ENCODE results near the gene C12orf43.
"Not testable (repeated sequence)": the region's sequence is repeated elsewhere in the genome, so short reads cannot be mapped to it uniquely, and the experiment has no call there.

The C12orf43 gene

GRCh38 chr12:121015825-121016766 is at the start of gene C12orf43:
TSS of gene C12orf43 (minus strand) at chr12:121016487. CDS start at chr12:121016474, 13 bp downstream.
- peak; percentile 89 for DNase-seq

- DNase-seq = no peak
Observed at GRCh38 chr12:121065345-121065744, 49.1 kb upstream of the C12orf43 start.

- not testable (repeated sequence) for DNase-seq
Observed at GRCh38 chr12:121064586-121064985, 48.3 kb upstream of the C12orf43 start.

GRCh38 chr12:121064116-121064515 is 47.8 kb upstream of the C12orf43 start:
- no peak for DNase-seq

- DNase-seq = no peak
Observed at GRCh38 chr12:121062391-121063045, 46.2 kb upstream of the C12orf43 start.

GRCh38 chr12:121061831-121062230 is 45.5 kb upstream of the C12orf43 start:
- peak; percentile 14 for DNase-seq

GRCh38 chr12:121060149-121061001 is 44.1 kb upstream of the C12orf43 start:
- peak; percentile 40 for DNase-seq

GRCh38 chr12:121059031-121059898 is 43.0 kb upstream of the C12orf43 start:
- no peak for DNase-seq

- DNase-seq = no peak
Observed at GRCh38 chr12:121057794-121058193, 41.5 kb upstream of the C12orf43 start.

GRCh38 chr12:121053706-121054105 is 37.4 kb upstream of the C12orf43 start:
- DNase-seq = no peak

GRCh38 chr12:121050725-121051124 is 34.4 kb upstream of the C12orf43 start:
- DNase-seq = no peak

- no peak for DNase-seq
Observed at GRCh38 chr12:121048442-121048841, 32.2 kb upstream of the C12orf43 start.

GRCh38 chr12:121047400-121047799 is 31.1 kb upstream of the C12orf43 start:
- DNase-seq = not testable (repeated sequence)

GRCh38 chr12:121043067-121043466 is 26.8 kb upstream of the C12orf43 start:
- DNase-seq = no peak

- no peak for DNase-seq
Observed at GRCh38 chr12:121038861-121039668, 22.8 kb upstream of the C12orf43 start, which contains the start of gene OASL. TSS of gene OASL (minus strand) at chr12:121039246. CDS start at chr12:121038971, 275 bp downstream.

GRCh38 chr12:121036810-121037326 is 20.6 kb upstream of the C12orf43 start:
- peak; percentile 78 for DNase-seq

- no peak for DNase-seq
Observed at GRCh38 chr12:121034616-121035305, 18.5 kb upstream of the C12orf43 start.

GRCh38 chr12:121033625-121034349 is 17.5 kb upstream of the C12orf43 start:
- DNase-seq = peak; percentile 28

GRCh38 chr12:121030576-121031212 is 14.4 kb upstream of the C12orf43 start:
- no peak for DNase-seq
